NCI-H2227 (cell line): Measurements from ENCODE around the gene ASB13.

Experiments used
- DNase-seq: peaks from one replicate; lab custom pipeline; 2025; ENCODE audit not compliant: unreplicated experiment; lab: John Stamatoyannopoulos, UW

Gene ASB13, protein sequence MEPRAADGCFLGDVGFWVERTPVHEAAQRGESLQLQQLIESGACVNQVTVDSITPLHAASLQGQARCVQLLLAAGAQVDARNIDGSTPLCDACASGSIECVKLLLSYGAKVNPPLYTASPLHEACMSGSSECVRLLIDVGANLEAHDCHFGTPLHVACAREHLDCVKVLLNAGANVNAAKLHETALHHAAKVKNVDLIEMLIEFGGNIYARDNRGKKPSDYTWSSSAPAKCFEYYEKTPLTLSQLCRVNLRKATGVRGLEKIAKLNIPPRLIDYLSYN

GRCh38 chr10:5666008-5666840, at the start of gene ASB13:
ASB13 (minus strand) TSS chr10:5666595; CDS start chr10:5666551, 44 bp downstream.
- DNase-seq: peak; percentile 71

- DNase-seq: no peak
Observed at GRCh38 chr10:5711642-5712041, 45.2 kb upstream of the ASB13 start.

DNA sequence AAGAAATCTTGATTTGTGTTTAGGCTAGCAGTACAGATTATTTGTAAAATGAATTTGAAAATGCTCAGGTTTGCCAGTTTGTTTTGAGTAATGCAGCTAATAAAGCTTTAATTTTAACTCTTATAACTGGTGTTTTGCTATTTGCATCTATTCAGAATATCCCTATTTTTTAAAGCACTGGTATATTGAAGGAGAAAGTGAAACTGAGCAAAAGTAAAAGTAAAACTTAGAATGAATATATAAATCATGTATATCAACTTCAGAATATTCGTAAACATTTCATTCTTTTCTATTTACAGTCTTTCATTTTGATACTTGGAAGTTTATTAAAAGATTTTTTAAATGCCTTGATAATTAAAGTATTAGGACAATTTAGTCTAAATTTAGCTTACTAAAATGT, 44.5 kb upstream of the ASB13 start:
- DNase-seq: no peak

- DNase-seq: no peak
Observed at GRCh38 chr10:5709865-5710264, 43.5 kb upstream of the ASB13 start.

GRCh38 chr10:5708356-5708755, 42.0 kb upstream of the ASB13 start:
- no peak for DNase-seq

GRCh38 chr10:5698062-5698461, 31.7 kb upstream of the ASB13 start:
- DNase-seq: no peak

DNA sequence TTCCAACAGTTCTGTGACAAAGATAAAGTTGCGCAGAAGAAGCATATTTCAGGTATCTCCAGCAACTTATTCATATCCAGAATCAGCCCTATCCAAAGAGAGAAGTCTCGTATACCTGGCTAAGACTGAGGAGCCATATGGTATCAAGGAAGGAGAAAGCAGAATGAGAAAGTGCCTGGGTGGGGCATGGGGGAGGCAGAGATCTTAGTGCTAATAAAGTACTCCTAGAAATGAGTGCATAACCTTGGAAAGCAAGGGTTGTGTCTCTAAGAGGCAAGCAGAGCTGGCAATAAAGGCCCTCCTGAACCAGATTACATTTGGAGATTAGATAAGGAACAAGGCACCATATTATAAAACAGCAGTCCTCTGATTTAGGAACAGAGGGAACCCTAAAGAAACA, 30.9 kb upstream of the ASB13 start:
- no peak for DNase-seq

GRCh38 chr10:5694573-5694972, 28.2 kb upstream of the ASB13 start:
- DNase-seq: no peak

- peak; percentile 75 for DNase-seq
Observed at GRCh38 chr10:5692461-5693358, 26.3 kb upstream of the ASB13 start.

DNA sequence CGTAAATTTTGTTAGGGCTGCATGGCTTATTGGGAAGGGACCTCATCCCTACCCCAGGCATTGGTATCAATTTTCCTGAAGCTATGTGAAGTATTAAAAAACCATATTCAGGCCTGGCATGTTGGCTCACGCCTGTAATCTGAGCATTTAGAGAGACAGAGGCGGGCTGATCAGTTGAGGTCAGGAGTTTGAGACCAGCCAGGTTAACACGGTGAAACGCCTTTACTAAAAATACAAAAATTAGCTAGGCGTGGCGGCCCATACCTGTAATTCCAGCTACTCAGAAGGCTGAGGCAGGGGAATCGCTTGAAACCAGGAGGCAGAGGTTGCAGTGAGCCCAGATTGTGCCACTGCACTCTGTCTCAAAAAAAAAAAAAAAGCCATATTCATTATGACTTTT, 25.4 kb upstream of the ASB13 start:
- no peak for DNase-seq

DNA sequence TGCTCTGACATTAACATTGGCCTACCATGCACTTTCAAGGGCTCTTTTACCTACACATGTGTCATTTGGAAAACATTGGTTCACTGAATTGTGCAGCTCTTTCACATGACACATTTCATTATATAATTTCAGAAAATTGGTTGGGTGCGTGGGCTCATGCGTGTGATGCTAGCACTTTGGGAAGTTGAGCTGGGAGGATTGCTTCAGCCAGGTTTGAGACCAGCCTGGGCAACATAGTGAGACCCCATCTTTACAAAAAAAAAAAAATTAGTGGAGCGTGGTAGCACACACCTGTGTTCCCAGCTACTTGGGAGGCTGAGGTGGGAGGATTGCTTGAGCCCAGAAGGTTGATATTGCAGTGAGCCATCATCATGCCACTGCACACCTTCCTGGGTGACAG, 22.2 kb upstream of the ASB13 start:
- DNase-seq: no peak

DNA sequence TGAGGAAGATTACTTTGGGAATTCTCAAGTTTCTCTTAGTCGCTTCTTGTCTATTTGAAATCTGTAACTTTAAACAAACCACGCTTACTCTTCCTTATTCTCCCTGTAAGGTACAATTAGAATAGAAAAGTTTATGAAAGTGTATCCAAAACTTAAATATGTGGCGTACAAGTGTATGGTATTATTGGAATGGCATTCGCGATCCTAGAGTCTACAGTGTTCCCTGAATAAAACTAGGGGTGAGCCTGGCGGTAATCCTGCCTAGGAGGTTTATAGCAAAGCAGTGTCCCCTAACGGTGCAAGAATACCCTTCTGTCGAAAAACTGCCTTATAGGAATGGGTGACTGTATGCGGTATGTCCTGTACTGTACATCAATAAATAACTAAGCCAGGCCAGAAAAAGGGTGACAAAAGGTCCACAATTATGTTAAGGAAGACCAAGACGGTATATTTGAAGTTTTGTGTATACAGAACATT, 19.4 kb upstream of the ASB13 start:
- no peak for DNase-seq

DNA sequence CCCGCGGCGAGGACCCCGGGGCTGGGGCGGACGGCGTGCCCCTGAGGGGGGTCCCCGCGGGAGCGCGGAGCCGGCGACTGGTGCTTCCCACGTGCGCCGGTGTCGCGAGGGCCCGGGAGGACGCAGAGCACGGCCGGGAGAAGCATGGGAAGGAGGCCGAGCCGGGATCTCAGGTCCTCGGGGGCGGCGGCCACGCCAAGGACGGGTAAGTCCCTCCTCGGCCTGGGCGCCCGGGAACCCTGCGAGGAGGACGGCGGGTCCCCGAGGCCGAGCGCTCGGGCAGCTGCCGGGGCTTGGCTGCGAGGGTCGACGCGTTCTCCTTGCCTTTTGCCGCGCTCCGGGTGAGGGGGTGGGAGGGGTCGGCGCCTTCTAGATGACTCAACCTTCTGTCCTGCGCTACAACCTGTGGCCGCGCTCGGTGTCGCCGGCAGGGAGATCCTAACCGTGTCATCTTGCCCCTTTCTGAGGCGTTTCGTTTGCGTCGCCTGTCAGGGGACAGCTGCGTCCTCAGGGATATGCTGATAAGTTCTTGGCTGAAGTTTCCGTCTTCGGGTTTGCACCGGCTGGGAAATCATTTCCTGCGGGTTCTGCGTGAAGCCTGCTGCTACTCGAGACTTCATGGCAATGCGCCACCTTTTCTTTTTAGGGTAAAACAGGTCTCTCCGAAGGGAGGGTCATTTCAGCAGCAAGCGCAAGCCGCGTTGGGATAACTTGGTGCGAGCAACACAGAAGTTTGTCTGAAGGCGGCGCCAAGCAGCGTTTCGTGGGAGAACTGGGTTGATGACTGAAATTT, 18.8 kb upstream of the ASB13 start:
- DNase-seq: peak; percentile 54

- peak; percentile 97 for DNase-seq
Observed at GRCh38 chr10:5684318-5684970, 18.0 kb upstream of the ASB13 start, which contains the start of gene TASOR2. TASOR2 (plus strand) TSS chr10:5684838; CDS start chr10:5720643, 35,805 bp downstream.

GRCh38 chr10:5683065-5683464, 16.7 kb upstream of the ASB13 start:
- DNase-seq: no peak

DNA sequence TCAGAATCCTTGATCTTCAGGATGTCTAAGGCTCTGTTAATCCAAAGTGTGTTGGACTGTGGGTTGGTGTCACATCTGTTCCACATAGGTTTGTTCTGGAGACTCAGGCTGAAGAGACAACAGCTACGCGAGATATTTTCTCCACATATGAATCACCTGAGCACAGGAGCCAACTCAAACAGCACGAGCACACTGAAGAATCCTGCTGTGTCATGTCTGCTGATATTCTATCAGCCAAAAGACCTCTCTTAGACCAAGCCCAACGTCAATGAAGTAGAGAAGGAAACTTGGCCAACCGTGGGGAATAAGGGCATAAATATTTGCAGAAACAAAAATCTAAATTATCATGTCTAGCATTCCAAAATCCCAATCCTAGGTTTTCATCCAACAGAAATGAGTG, 15.5 kb upstream of the ASB13 start:
- DNase-seq: no peak

DNA sequence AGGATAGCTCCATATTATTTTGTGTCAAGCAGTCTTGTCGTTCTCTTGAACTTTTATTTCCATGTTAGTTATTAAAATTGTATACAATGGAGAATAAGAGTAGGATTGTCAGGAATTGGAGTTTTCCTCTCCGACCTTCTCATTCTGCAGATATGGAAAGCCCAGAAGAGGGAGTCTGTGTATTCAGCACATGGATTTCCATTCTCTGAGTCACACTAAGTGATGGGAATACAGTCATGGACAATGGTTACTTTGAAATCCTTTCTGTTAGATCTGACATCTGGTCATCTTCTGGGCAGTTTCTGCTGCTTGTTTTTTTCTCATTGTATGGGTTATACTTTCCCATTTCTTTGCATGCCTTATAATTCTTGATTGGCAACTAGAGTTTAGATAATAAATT, 13.2 kb upstream of the ASB13 start:
- no peak for DNase-seq

DNA sequence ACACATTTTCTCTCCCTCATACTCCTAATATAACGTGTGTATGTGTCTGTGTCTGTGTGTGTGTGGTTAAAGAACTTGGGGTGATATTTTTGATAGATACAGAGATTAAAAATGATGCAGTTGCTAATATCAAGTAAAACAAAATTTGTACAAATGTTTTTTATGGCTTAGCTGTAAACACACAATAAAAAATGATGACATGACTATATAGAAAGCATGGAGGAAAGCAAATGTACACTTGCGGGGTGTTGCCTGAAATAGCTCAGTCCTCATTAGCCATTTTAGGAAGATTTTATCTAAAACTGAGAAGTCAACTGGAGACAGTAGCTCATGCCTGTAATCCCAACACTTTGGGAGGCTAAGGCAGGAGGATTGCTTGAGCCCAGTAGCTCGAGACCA, 12.6 kb upstream of the ASB13 start:
- DNase-seq: no peak

DNA sequence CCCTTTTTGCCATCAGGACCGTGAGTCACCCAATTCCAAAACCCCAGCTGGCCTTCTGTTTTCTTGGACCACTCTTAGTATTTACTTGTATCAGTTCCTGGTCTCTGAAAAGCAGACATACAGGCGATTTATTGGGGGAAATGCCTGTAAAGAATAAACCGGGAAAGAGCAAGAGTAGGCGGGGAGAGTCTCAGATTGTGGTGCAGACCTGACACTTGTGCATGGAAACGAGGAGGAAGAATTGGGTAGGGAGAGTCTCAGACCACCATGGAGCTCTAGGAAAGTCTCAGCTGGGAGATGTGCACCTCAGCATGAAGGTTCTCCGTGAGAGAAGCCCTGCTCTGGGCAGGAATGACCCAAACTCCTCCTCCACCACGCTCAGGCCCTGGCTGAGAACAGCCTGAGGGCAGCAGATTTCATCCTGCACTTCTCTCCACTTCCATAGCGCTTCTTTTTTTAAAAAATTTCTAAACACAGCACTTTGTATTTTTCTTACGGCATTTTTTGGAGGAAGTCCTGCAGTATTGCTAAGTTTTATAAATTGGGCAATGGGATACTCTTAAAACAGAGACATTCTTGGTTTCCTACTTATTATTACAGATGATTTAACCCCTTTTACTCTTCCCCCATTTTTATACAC, 12.1 kb upstream of the ASB13 start:
- no peak for DNase-seq
